Activated CD8-positive, alpha-beta memory T cell treated with anti-CD3 and anti-CD28 coated beads for 48 hours (primary cell): ENCODE data around the gene TRIM63.
"Not testable (repeated sequence)": the region's sequence is repeated elsewhere in the genome, so short reads cannot be mapped to it uniquely, and the experiment has no call there.

Experiments used
- DNase-seq, 3 experiments: peaks; one replicate each; pipeline ENCODE4 v3.0.0-alpha.2; 2020; ENCODE audit warnings: low read depth in 2 of 3, low spot score in 2 of 3

TRIM63 gene

GRCh38 chr1:26067432-26067911 lies at the start of gene TRIM63:
TSS of gene TRIM63 (minus strand) at chr1:26067630. CDS start at chr1:26067494, 136 bp downstream.
- no peak for DNase-seq

DNA sequence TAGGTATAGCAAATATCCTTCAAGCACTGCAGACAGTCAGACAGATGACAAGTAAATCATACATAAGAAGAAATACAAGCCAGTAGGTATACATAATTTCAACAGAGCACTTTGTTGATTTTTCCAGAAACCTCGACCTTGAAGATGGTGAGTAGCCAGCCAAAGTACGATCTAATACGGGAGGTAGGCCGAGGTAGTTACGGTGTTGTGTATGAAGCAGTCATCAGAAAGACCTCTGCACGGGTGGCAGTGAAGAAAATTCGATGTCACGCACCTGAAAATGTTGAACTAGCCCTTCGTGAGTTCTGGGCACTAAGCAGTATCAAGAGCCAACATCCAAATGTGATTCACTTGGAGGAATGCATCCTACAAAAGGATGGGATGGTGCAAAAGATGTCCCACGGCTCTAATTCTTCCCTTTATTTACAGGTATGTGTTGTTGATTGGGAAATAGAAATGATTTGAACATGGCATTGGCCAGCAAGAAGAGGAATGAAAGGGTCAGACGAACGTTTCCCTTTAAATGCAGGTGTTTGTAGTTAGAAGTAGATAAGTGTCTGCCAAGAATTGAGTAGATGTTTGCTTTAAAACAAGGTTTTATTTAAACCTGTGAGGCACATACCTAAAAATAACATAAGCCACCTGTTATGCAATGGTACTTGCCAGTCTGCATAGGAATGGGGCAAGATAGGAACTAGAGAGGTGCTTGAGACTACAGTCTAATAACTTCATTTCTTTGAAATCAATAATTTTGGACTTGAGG lies 46.9 kb upstream of the TRIM63 start:
- DNase-seq, result no peak

- DNase-seq, result no peak
These were observed 45.0 kb upstream of the TRIM63 start for GRCh38 chr1:26112407-26112775.

DNA sequence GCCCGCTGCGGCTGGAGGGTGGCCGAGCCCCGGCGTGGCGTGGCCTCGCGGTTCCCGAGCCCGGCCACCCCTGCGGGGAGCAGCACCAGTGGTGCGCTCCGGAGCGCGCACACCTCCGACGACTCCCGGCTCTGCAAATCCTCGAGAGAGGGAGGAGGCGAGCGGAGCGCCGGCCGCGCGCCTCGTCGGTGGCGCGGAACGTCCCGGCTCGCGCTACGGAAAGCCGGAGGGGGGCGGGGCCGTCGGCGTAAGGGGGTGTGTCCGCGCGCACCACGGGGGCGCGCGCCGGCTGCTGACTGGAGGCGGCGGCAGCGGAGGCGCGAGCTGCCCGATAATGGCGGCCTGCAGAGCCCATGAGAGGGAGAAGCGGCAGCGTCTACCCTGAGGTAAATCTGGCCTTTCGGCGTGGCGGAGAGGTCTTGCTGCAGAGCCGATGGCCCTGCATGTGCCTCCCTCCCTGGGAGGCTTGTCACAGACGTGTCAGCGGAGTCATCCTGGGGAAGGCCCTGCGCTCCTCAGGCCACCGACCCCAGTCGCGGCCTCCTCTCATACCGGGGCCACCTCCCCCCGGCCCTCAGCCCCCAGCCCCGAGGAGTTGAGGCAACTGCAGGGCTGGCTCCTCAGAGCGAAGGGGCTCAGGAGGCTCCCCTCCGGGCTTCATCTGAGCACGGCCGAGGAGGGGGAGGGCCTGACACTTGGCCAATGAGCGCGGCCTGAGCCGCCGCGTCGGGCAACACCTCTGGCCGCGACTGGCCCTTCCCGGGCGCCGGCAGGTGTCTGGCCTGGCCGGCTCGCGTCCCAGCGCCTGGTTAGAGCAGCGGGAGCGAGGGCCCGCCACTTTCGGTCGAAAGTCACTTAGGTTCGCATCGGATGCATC lies 44.3 kb upstream of the TRIM63 start, which contains the start of gene PDIK1L:
Gene PDIK1L (plus strand): TSS at position 295 of the 877 bp plus-strand sequence. CDS start 2,485 bp downstream, outside the sequence.
- DNase-seq, result peak; percentile 85 to 88 (median 88)

DNA sequence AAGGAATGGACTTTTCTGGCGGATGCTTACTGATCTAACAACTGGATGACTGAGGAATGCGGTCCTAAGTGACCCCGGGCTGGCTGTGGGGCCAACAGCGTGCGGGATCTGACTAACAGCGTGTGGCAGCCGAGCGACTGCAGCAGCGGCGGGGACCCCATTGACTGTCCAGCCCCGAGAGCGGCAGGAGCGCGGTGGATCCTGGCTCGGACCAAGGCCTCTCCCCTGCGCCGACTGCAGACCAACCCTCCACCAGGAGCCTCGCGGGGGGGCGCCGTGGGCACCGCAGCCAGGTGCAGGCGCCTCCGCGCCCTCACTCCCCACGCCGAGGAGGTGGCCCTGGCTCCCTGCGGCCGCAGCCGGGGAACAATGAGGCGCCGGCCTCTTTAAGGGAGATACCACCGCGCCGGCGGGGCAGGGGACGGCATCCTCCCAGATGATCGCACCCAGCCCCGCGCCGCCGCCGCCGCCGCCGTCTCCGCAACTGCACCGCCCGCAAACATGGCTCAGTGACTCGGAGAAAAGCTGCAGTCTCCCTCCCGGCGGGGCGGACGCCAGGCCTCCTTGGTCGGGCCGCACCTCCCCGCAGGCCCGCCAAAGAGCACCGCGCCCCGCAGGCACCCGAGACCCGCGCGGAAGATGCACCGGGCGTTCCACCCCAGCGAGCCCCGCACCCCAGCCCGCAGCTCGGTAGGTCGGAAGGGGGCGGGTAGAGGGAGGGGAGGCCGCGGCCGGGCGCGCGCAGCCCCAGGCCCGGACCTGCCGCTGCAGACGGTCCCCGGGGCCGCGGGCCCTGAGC lies 43.5 kb upstream of the TRIM63 start:
- peak; percentile 37 to 43 (median 42) for DNase-seq

GRCh38 chr1:26109229-26110164 lies 42.1 kb upstream of the TRIM63 start:
- no peak for DNase-seq

GRCh38 chr1:26105226-26105548 lies 37.8 kb upstream of the TRIM63 start:
- not testable (repeated sequence) for DNase-seq

DNA sequence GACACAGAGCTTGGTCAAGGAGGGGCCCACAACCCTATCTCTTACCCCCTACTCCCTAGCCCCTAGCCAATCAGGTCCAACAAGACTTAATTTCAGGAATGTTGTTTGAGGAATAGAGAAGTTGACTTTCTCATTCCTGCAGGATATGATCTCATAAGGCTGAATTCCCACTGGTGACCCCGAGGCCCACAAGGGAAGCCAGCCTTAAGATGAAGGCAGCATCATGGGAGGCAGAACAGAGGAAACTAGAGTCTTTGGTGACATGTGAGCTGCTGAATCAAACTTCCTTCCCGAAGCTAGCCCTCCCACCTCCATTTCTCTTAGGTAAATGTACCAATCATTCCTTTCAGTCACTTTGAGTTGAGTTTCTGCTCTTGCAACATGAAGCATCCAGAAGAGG lies 35.1 kb upstream of the TRIM63 start:
- DNase-seq, result no peak

DNA sequence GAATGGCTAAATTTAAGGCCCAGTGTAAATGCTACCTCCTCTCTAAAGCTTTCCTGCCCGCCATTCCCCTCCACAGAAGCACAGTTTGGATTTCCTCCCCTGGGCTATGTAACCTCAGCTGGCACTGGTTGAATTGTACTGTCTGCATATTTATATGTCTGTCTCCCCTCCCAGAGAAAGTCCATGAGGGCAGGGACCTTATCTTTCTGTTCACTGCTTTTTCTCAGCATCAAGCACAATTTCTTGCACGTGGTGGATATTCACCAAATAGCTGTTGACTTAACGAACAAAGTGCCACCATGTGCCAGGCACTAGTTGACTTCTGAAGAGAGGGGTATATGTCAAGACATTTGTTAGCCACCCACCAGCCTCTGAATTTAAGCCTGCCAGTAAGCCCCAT lies 34.7 kb upstream of the TRIM63 start:
- no peak for DNase-seq

DNA sequence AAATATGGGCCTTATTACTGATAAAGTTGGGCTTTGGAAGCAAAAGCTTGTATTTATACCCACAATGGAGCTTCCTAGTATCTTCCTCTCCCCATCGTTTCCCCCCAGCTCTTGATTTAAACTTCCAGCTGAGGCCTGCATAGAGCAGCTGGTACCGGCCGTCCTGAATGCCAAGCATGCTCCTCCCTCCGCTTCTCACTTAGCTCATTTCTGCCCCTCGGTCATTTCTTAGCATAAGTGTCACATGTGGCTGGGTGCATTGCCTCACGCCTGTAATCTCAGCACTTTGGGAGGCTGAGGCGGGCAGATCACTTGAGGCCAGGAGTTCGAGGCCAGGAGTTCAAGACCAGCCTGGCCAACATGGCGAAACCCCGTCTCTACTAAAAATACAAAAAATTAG lies 32.8 kb upstream of the TRIM63 start:
- not testable (repeated sequence) for DNase-seq

GRCh38 chr1:26099780-26100179 lies 32.4 kb upstream of the TRIM63 start:
- no peak for DNase-seq

GRCh38 chr1:26098602-26099001 lies 31.2 kb upstream of the TRIM63 start:
- DNase-seq, result no peak

DNA sequence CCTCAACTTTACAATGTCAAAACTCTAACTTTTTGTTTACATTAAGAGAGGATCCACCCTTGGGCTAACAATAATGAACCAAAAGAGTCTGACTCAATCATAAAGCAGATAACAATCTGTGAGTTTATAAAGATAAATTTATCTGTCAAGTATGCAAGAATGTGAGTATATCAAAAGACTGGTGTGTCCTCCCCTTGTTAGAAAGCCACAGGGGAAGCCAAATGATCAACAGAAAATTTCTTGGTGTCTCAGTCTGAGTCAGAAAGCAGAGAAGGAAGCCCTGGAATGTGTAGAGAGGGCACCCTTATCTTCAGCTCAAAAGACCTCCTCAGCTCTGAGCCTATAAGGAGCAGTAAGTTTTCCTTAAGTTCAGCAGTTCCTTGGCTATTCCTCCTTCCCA lies 30.3 kb upstream of the TRIM63 start:
- DNase-seq, result no peak

GRCh38 chr1:26096471-26096870 lies 29.0 kb upstream of the TRIM63 start:
- no peak for DNase-seq

DNA sequence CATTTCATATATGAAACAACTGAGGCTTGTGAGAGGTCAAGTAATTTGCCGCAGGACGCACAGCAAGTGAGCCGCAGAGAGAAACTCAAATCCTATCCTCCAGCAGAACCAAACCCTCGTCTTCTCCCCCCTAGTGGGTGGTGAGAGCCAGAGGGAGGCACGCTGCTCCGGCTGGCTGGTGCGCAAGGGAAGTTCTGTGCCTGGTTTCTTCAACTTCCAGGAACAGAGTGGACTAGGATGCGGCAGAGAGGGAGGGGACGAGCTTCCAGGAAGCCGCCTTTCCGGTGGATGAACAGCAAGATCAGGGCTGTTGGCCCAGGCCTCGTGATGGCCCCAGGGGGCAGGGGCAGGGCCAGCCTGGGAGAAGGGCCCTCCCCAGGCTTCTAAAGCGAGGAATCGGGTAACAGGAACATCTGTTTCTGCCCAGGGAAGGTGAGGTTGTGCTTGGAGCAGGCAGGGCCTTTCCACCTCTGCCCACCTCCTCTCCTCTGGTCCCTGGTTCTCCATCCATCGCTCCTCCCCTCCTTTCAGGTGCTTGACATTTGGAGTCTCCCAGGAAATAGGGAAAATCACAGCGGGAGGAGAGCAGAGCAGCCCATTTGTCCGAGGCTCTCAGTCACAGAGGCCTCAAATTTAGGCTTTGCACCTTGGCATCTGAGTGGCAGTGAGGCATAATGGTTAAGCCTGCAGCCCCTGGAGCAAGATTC lies 27.4 kb upstream of the TRIM63 start:
- no peak for DNase-seq

DNA sequence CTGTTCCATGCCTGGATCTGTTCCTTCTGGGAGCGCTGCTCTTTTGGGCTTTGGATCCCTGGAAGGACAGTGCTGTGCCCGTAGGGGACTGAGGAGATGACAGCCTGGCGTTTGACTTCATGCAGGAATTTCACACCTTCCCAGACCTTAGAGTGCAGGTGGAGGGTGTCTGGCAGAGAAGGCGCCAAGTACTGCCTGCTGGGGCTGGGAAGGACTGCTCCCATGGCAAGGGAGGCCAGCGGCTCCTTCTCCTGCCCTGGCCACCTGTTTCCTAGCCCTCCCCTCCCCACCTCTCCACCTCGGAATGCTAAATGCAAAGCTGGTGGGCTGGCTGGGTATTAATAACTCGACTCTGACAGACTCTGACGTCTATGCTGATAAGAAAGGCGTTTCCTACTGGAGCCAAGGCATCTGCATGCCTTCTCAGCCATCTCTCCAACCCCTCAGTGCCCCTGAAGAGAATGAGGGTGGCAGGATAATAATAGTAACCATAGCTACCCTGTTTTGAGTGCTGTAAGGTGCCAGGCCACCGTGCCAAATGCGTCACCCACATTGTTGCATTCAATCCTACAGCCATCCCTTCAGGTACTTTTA lies 26.7 kb upstream of the TRIM63 start:
- DNase-seq, result no peak

GRCh38 chr1:26093569-26093968 lies 26.1 kb upstream of the TRIM63 start:
- not testable (repeated sequence) for DNase-seq

DNA sequence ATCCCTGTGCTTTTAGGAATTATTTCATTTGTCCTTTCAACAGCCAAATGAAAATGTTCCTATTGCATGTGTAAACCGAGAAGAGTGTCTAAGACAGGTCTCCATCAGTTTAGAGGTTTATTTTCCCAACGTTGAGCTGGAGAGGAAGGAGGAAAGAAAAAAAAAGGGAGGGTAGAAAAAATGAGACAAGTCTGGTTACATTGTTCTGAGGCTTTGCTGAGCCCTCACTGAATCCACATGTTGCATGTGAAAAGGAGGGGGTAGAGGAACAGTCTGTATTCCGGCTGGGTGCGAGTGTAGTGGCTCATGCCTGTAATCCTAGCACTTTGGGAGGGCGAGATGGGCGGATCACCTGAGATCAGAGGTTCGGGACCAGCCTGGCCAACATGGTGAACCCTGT lies 25.0 kb upstream of the TRIM63 start:
- DNase-seq, result no peak

GRCh38 chr1:26090893-26091292 lies 23.5 kb upstream of the TRIM63 start:
- no peak for DNase-seq
